Measurements from ENCODE around the gene ATAD2B.

The ATAD2B gene

DNA sequence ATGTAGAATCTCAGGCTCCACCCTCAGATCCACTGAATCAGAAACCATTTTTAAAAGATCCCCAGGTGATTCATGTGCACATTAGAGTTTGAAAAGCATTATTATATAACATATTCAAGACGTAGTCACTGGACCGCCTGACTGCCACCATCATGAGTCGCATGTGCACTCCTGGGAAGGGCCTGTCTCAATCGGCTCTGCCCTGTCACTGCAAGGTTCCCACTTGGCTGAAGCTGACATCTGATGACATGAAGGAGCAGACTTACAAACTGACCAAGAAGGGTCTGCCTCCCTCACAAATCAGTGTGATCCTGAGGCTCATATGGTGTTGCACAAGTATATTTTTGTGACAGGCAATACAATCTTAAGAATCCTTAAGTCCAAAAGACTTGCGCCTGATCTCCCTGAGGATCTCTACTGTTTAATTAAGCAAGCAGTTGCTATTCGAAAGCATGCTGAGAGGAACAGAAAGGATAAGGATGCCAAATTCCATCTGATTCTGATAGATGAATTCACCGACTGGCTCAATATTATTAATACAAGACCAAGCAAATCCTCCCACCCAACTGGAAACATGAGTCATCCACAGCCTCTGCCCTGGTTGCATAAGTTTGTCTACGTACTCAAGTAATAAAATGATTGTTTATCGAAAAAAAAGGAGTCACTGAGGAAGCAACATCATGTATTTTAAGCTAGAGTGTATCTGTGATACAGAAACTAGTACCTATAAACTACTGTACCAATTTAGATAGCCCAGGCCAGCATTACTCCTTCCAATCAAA is 26.2 kb downstream of the ATAD2B start:
- TF ChIP-seq, protein P1, sequence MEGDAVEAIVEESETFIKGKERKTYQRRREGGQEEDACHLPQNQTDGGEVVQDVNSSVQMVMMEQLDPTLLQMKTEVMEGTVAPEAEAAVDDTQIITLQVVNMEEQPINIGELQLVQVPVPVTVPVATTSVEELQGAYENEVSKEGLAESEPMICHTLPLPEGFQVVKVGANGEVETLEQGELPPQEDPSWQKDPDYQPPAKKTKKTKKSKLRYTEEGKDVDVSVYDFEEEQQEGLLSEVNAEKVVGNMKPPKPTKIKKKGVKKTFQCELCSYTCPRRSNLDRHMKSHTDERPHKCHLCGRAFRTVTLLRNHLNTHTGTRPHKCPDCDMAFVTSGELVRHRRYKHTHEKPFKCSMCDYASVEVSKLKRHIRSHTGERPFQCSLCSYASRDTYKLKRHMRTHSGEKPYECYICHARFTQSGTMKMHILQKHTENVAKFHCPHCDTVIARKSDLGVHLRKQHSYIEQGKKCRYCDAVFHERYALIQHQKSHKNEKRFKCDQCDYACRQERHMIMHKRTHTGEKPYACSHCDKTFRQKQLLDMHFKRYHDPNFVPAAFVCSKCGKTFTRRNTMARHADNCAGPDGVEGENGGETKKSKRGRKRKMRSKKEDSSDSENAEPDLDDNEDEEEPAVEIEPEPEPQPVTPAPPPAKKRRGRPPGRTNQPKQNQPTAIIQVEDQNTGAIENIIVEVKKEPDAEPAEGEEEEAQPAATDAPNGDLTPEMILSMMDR (conservative IDR thresholded peaks at IDR 0.05; ENCODE audit: low read depth, low read length) = no peak
- peak; percentile 23 for DNase-seq (ENCODE audit: low read depth)
- no peak overlapping the region for H3K4me3 ChIP-seq (ENCODE audit: low read length)

DNA sequence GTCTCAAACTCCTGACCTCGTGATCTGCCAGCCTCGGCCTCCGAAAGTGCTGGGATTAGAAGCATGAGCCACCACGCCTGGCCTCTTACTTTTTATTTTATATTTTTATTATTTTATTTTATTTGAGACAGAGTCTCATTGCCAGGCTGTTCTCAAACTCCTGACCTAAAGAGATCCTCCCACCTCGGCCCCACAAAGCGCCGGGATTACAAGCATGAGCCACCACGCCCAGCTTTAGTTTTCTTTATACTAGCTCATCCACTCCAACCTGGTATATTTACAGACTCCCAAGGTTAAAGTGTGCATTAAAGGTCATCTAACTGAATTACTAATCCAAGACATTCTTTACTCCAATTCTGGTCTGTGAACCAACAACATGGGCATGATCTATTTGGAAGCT is 26.8 kb downstream of the ATAD2B start:
- no peak overlapping the region for H3K4me3 ChIP-seq (ENCODE audit: low read length)
- TF ChIP-seq, protein P1 (conservative IDR thresholded peaks at IDR 0.05; ENCODE audit: low read depth, low read length) = no peak
- DNase-seq (ENCODE audit: low read depth) = no peak

DNA sequence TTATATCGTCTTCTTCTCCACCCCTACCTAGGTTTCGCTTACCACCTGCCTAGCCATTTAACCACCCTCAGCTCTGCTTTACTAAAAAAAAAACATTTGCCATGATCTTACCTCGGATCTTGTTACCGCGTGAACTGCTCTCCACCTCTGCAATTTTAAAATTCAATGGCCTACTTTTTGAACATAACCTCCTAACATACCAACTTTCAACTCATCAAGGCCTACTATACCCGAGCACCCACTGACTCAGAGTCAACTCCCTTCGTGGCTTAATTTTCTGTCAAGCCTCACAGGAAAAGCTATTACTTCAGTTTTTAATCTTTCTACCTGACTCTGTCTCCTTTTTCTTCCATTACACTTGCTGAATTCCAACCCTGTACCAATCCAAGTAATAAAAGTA is 55.7 kb downstream of the ATAD2B start:
- no peak overlapping the region for H3K4me3 ChIP-seq (ENCODE audit: low read length)
- TF ChIP-seq, protein P1 (conservative IDR thresholded peaks at IDR 0.05; ENCODE audit: low read depth, low read length) = no peak

DNA sequence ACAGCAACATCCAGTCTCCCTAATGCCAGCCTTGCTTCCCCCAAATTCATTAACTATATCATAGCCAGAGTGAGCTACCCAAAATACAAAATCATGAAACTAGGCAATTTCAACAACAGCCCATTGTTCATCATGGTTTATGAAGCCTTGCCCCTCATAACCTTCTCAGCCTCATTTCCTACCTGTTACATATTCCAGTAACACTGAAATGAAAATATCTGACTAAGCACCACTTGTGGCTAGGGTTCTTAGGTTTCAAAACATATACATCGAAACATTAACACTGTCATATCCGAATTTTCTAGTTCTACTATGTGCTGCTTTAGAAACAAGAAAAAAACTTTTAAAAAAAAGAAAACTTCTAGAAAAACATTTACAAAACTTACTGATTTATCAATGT is 59.5 kb downstream of the ATAD2B start:
- DNase-seq (ENCODE audit: low read depth) = no peak
- TF ChIP-seq, protein P1 (conservative IDR thresholded peaks at IDR 0.05; ENCODE audit: low read depth, low read length) = no peak
- no peak overlapping the region for H3K4me3 ChIP-seq (ENCODE audit: low read length)

More for the DNA sequence above, 55.7 kb downstream of the ATAD2B start:
- no peak for DNase-seq (ENCODE audit: low read depth)

DNA sequence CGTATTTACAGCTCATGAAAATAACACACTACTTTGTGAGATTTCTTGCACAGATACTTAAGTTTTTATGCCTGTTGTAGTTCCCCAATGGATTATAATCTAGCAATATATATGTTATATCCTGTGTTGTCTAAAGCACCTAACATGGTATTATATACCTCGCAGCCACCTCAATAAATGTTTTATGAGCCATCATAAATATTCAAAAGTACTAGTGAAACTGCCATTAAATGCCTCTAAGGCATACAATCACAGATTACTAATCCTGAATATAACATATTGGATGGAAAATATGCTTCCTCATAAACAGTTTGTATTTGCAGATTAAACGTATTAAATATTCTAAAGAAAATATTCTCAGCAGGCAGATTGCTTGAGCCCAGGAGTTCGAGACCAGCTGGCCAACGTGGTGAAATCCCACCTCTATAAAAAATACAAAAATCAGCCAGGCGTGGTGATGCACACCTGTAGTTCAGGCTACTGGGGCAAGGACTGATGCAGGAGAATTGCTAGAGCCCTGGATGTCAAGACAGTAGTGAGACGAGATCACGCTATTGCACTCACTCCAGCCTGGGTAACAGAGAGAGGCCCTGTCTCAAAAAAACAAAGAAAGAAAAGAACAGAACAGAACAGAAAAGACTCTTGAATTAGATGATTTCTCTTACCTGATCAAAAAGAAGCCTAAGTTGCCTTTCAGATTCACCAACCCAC is 64.1 kb downstream of the ATAD2B start:
- DNase-seq (ENCODE audit: low read depth) = no peak
- TF ChIP-seq, protein P1 (conservative IDR thresholded peaks at IDR 0.05; ENCODE audit: low read depth, low read length) = no peak
- no peak overlapping the region for H3K4me3 ChIP-seq (ENCODE audit: low read length)

DNA sequence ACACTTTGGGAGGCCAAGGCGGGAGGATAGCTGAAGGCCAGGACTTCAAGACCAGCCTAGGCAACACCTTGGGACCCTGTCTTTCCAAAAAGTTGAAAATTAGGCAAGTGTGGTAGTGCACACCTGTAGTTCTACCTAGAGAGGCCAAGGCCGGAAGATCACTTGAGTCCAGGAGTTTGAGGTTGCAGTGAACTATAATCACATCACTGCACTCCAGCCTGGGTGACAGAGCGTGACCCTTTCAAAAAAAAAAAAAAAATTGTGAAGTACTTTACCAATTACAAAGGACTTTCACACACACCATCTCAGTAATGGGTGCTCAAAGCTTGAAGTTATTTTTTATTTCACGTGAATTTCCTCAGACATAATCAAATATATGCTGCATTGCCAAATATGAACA is 65.0 kb downstream of the ATAD2B start:
- TF ChIP-seq, protein P1 (conservative IDR thresholded peaks at IDR 0.05; ENCODE audit: low read depth, low read length) = no peak
- no peak for DNase-seq (ENCODE audit: low read depth)
- no peak overlapping the region for H3K4me3 ChIP-seq (ENCODE audit: low read length)

DNA sequence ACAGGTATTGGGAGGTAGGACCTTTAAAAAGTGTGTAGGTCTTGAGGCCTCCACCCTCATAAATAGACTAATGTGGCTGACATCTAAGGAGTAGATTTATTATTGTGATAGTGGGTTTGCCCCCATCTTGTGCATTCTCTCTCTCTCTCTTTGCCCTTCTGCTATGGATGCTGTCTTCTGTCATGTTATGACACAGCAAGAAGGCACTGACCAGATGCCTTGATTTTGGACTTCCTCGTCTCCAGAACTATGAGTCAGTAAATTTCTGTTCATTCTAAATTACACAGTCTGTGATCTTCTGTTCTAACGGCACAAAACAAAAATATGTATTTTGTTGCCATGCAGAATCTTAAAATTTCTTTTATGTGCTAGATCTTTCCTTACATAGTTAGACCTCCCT is 66.9 kb downstream of the ATAD2B start:
- DNase-seq (ENCODE audit: low read depth) = no peak
- H3K4me3 ChIP-seq (ENCODE audit: low read length) = no peak overlapping the region
- TF ChIP-seq, protein P1 (conservative IDR thresholded peaks at IDR 0.05; ENCODE audit: low read depth, low read length) = no peak

All from retinal pigment epithelial cell (primary cell).